HG03196 (cell line): ENCODE results near the gene LIN28A.

Experiments used
- ATAC-seq: cut with Tn5 transposase; IDR thresholded peaks from one replicate; pipeline ENCODE4 v1.9.1; 2021; ENCODE audit not compliant: unreplicated experiment

LIN28A gene

DNA sequence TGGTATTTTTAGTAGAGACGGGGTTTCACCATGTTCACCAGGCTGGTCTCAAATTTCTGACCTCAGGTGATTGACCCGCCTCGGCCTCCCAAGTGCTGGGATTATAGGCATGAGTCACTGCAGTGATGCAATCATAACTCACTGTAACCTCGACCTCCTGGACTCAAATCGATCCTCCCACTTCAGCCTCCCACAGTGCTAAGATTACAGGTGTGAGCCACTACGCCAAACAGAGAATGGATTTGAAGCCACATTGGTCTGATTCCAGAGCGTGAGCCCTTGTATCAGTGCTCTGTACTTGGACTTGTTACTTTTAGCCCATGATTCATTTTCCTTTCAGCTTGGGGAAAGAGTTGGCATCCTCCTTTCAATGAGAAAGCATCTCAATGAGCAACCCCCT is 23.2 kb upstream of the LIN28A start:
- ATAC-seq = no peak

GRCh38 chr1:26388791-26389445 is 21.7 kb upstream of the LIN28A start:
- ATAC-seq = no peak

DNA sequence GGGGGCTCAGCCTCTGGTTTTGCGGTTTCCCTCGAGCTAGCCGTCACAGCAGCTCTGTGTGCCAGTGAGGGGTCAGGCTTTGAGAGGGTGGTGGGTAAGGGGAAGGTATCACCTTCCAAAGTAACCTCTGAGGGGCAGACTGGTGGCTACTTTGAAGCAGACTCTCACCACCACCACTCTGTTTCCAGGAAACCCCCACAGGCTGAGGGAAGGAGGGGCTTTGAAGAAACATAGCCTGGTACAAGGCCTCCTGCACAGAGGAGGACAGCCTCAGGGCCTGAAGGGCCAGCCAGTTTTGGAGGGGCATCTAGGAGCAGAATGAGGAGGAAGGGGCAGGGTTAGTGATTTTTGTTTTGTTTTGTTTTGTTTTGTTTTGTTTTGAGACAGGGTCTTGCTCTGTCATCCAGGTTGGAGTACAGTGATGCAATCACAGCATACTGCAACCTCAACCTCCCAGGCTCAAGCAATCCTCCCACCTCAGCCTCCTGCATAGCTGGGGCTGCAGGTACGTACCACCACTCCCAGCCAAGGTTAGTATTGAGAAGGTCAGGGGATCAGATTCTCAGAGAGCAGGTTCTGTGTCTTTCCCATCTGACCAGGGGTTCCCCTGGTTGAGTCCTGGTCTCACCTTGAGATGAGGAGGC is 20.9 kb upstream of the LIN28A start:
- no peak for ATAC-seq

- no peak for ATAC-seq
These were observed 19.2 kb upstream of the LIN28A start for GRCh38 chr1:26391450-26391849.

DNA sequence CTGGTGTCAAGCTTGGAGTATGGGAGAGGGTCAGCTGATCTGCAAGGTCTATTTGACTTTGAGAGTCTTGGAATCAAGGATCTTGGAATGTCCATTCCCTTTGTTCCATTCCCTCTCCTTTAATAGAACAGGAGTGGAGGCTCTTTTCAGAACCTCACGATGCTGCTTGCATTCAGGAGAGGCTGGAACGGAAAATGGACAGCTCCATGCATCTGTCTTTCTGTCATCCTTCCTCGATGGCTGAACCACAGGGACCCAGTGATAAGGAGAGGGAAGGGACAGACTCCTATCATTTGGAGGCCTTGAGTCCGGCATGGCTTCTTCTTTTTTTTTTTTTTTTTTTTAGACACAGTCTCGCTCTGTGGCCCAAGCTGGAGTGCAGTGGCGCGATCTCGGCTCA is 14.9 kb upstream of the LIN28A start:
- no peak for ATAC-seq

- ATAC-seq = no peak
These were observed 11.6 kb upstream of the LIN28A start for GRCh38 chr1:26399034-26399433.

GRCh38 chr1:26401891-26402290 is 8.7 kb upstream of the LIN28A start:
- ATAC-seq = no peak

- ATAC-seq = no peak
These were observed 7.0 kb upstream of the LIN28A start for GRCh38 chr1:26403656-26404055.

GRCh38 chr1:26404641-26405040 is 6.0 kb upstream of the LIN28A start:
- ATAC-seq = no peak

GRCh38 chr1:26405281-26405915 is 5.2 kb upstream of the LIN28A start:
- no peak for ATAC-seq

- no peak for ATAC-seq
These were observed 2.0 kb upstream of the LIN28A start for GRCh38 chr1:26408604-26409003.

- no peak for ATAC-seq
These were observed 1.3 kb upstream of the LIN28A start for GRCh38 chr1:26409191-26409807.

- no peak for ATAC-seq
These were observed 1.0 kb downstream of the LIN28A start for GRCh38 chr1:26411624-26412074.

GRCh38 chr1:26412180-26412840 is 1.7 kb downstream of the LIN28A start:
- ATAC-seq = no peak

- ATAC-seq = no peak
These were observed 2.4 kb downstream of the LIN28A start for GRCh38 chr1:26413031-26413430.

DNA sequence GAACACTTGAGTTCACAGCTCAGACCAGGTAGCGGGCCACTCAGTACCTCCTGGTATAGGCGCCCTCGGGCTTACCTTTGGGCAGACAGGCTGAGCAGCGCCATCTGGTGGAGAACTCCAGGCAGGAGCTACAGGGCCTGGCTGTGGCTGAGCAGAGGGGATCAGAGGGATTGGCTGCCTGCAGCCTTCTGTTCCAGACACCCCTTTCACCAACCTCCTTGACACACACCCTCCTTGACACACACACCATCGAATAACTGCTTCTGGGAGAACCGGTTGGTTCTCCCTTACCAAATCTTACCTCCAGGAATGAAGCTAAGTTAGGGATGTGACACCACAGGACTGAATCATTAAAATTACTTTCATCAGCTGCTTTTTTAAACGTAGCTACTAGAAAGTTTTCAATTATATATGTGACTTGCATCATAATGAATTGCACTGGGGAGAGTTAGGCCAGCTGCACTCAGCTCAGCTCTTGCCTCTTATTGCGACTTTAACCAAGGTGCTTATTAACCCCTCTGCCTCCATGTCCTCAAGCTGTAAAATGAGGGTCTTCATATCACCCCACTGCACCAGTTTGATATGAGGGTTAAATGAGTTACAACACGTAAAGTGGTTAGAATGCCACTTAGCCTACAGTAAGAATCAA is 6.6 kb downstream of the LIN28A start:
- ATAC-seq = no peak

DNA sequence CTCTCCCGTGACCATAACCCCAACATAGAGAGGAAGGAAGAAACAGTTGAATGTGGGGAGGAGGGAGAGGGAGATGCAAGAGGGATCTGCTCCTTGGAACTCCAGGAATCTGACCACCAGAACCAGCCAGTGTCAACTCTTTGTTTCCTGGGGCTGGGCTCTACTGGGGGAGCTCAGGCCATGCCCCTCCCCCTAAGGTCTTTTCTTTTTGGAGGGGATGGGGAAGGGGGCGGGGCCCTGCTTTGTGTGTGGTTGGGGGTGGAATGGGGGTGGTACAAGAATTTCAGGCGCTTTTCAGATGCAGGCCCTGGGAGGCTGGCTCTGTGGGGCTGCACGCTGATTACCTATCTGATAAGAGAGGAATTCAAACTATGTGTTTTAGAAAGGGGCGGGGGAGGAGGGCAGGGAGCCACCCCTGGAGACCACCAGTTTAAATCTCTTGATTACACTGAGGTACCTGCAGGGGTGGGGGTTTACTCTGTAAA is 8.3 kb downstream of the LIN28A start:
- ATAC-seq = no peak

GRCh38 chr1:26419494-26419893 is 8.9 kb downstream of the LIN28A start:
- ATAC-seq = no peak

DNA sequence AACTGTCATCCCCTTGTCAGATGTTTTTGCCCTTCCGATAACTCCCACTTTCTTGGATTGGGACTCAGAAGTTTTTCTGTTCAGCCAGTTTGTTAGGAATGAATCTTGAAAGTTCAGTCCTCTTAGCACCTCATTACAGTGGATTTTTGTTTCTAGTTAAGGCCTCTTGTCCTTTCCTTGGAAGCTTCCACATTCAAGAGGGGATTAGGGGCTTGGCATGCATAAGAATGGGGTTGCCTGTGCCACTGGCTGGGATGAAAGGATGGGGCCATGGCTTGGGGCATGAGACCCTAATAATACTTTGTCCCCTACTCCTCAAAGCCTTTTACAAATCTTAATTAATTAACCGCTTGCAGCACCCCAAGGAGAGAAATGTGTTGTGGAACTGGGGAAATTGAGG is 19.1 kb downstream of the LIN28A start:
- ATAC-seq = no peak

- ATAC-seq = peak; percentile 96
These were observed 21.5 kb downstream of the LIN28A start, which contains the start of gene DHDDS for GRCh38 chr1:26431979-26432695. TSS of gene DHDDS (plus strand) at chr1:26432321. CDS start at chr1:26432946, 625 bp downstream.
